ENCODE results near the gene SPTBN4. TPM values are rescaled to one million over a fixed set of nuclear protein-coding genes. Genes with fewer than 3 reads are reported as not detected.

Gene SPTBN4
- polyA plus RNA-seq, 1 of the 3 experiments (the other 2 are of a cell fraction) = 3.1 TPM

DNA sequence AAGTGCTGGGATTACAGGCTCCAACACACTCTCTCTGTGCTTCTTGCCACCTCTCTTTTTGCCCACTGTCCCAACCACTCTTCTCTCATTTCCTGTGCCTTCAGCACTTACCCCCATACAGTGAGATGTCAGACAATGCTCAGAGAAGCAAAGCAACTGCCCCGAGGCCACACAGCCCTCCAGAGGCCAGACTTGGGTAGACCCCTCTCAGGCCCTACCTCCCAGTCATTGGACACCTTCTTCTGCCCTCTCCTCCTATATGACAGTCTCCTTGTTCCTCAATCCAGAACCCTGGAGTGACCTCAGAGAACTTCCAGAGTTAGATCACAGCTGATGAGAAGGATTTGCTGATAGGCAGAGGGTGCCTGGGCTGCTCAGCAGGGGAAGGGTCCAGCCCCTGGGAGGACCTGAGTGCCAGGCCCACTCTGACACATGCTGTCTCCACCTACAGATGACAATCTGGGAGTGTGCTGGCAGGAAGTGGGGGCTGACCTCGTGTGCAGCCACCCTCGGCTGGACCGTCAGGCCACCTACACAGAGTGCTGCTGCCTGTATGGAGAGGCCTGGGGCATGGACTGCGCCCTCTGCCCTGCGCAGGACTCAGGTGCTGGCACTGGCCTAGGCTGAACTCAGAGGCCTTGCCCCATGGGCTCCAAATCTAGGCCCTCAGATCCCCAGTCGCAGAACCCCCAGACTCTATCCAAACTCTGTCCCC lies 158.8 kb downstream of the SPTBN4 start:
- H4K20me1 ChIP-seq (ENCODE audit: insufficient read depth) = no peaks in the 10 kb centered on the region
- no peak overlapping the region for H3K27ac ChIP-seq (ENCODE audit: low read depth in 2 of 2, low read length in 1 of 2)
- H3K4me3 ChIP-seq (ENCODE audit: low read depth in 2 of 2, low read length in 1 of 2) = no peak overlapping the region
- ChIA-PET POLR2A (no interaction called here), CTCF (interaction anchor here (0.7 to 12.8 kb wide), 5 partner anchors 8 to 77 kb away, joined by 3 to 155 read pairs (median 4); no protein-coding TSS in a partner anchor)
- H3K79me2 ChIP-seq (ENCODE audit: insufficient read depth) = no peaks in the 10 kb centered on the region
- peaks cover 0 to 5% of the 10 kb centered on the region in 2 experiments; a peak in 1 of 4 replicates for H3K4me1 ChIP-seq (ENCODE audit: control insufficient read depth in 1 of 2, insufficient read depth in 2 of 2, low read depth in 1 of 2, low read length in 1 of 2)
- no peak for TF ChIP-seq SIN3A (IDR thresholded peaks at IDR 0.05; ENCODE audit: borderline replicate concordance, low read depth, low read length)
- peak; percentile 29; the same call in 1 of the 2 replicates for TF ChIP-seq MXI1 (IDR thresholded peaks at IDR 0.05; ENCODE audit: low read depth, low read length)
- no peak for TF ChIP-seq REST (IDR thresholded peaks at IDR 0.05; ENCODE audit: low read depth, low read length)
- TF ChIP-seq TAF1 (IDR thresholded peaks at IDR 0.05; ENCODE audit: borderline replicate concordance, low read depth, low read length) = no peak
- no peak for TF ChIP-seq JUND (IDR thresholded peaks at IDR 0.05)
- H3K36me3 ChIP-seq (replicated peaks in 1 of 2; ENCODE audit: control insufficient read depth in 1 of 2, insufficient read depth in 2 of 2, low read length in 1 of 2) = no peaks in the 10 kb centered on the region
- H3K27me3 ChIP-seq (ENCODE audit: insufficient read depth) = no peaks in the 10 kb centered on the region
- no peak overlapping the region for H3K4me2 ChIP-seq
- H3K9me3 ChIP-seq = no peaks in the 10 kb centered on the region
- peaks cover 3% of the 10 kb centered on the region for H3F3A ChIP-seq (replicated peaks; ENCODE audit: insufficient read depth)
- H2AFZ ChIP-seq (ENCODE audit: low read depth) = no peak overlapping the region
- no peak overlapping the region for H3K9ac ChIP-seq
- WGBS (ENCODE audit: low lambda C conversion rate) = 57% methylated on average over 4 of the region's 7 CpGs
- H3K9me2 ChIP-seq = no peaks in the 10 kb centered on the region
- peak; percentile 67 for DNase-seq

Small RNA genes within 50 kb of the gene (small RNA-seq; reads per million reads assigned to genes)
- 0 reads per million in 7 experiments for gene RF00017

Other genes starting within 250 kb of the SPTBN4 start
- 0.30 and 0.52 TPM in 2 replicates for gene TTC9B, start 248.6 kb upstream of the SPTBN4 start, polyA plus RNA-seq (2012; rRNA removed)
- 0.08 and 0.21 TPM in 2 replicates for gene CCNP, start 240.3 kb upstream of the SPTBN4 start, polyA plus RNA-seq (2012; rRNA removed)
- gene AKT2, start 181.7 kb upstream of the SPTBN4 start, polyA plus RNA-seq (2012; rRNA removed) = 99.8 and 107 TPM in 2 replicates
- 13.9 and 17.2 TPM in 2 replicates for gene C19orf47, start 118.6 kb upstream of the SPTBN4 start, polyA plus RNA-seq (2012; rRNA removed)
- 449 and 511 TPM in 2 replicates for gene PLD3, start 118.3 kb upstream of the SPTBN4 start, polyA plus RNA-seq (2012; rRNA removed)
- 0.13 and 0.23 TPM in 2 replicates for gene HIPK4, start 76.8 kb upstream of the SPTBN4 start, polyA plus RNA-seq (2012; rRNA removed)
- gene PRX, start 53.6 kb upstream of the SPTBN4 start, polyA plus RNA-seq (2012; rRNA removed) = 2.2 TPM in 2 replicates
- gene SERTAD1, start 41.0 kb upstream of the SPTBN4 start, polyA plus RNA-seq (2012; rRNA removed) = 7.1 and 10.4 TPM in 2 replicates
- gene SERTAD3, start 22.7 kb upstream of the SPTBN4 start, polyA plus RNA-seq (2012; rRNA removed) = 11.3 and 12.9 TPM in 2 replicates
- gene BLVRB, start 1.3 kb upstream of the SPTBN4 start, polyA plus RNA-seq (2012; rRNA removed) = 69.7 and 85.9 TPM in 2 replicates
- 49.1 and 62.7 TPM in 2 replicates for gene SHKBP1, start 109.9 kb downstream of the SPTBN4 start, polyA plus RNA-seq (2012; rRNA removed)
- gene LTBP4, start 134.4 kb downstream of the SPTBN4 start, polyA plus RNA-seq (2012; rRNA removed) = 15.9 and 24.8 TPM in 2 replicates
- 38.8 and 54.6 TPM in 2 replicates for gene NUMBL, start 223.7 kb downstream of the SPTBN4 start, polyA plus RNA-seq (2012; rRNA removed)
- 41.9 and 43.8 TPM in 2 replicates for gene COQ8B, start 249.9 kb downstream of the SPTBN4 start, polyA plus RNA-seq (2012; rRNA removed)